ENCODE results near the gene MDH2. TPM values are rescaled to one million over a fixed set of nuclear protein-coding genes. Genes with fewer than 3 reads are reported as not detected.
"Not testable (repeated sequence)": the region's sequence is repeated elsewhere in the genome, so short reads cannot be mapped to it uniquely, and the experiment has no call there.

Gene MDH2
- total RNA-seq, 1 donor from 2014 or later = 507 TPM

DNA sequence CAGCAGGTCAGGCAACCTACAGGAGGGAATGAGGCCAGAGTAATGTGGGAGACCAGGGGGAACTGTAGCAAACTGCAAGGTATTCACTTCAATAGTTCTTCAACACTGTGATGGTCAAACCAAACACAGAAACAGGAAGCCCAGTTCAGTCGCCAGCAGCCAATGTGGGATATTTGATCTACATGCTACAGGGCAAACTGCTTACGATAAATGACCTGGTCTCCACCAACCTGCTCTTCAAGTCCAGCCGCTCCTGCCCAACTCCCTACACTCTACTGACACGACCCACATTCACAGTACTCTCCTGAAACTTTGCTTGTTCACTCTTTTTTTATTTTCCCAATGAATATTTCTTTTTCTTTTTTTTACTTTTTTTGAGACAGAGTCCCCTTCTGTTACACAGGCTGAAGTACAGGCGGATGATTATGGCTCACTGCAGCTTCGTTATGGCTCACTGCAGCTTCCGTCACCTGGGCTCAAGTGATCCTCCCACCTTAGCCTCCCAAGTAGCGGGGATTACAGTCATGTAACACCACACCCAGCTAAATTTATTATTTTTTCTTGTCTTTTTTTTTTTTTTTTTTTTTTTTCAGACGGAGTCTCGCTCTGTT lies 42.1 kb downstream of the MDH2 start:
- TF ChIP-seq CTCF (IDR thresholded peaks at IDR 0.05; ENCODE audit: borderline replicate concordance) = no peak
- no peak for DNase-seq
- intact Hi-C loops (cut with micrococcal nuclease) = no loop called here
- no peak overlapping the region for H3K27ac ChIP-seq (replicated peaks)
- no peak overlapping the region for H3K4me3 ChIP-seq
- no peaks in the 10 kb centered on the region for H3K27me3 ChIP-seq (ENCODE audit: low read depth)
- no peaks in the 10 kb centered on the region for H3K36me3 ChIP-seq
- no peaks in the 10 kb centered on the region for H3K9me3 ChIP-seq (replicated peaks)
- no peaks in the 10 kb centered on the region for H3K4me1 ChIP-seq

DNA sequence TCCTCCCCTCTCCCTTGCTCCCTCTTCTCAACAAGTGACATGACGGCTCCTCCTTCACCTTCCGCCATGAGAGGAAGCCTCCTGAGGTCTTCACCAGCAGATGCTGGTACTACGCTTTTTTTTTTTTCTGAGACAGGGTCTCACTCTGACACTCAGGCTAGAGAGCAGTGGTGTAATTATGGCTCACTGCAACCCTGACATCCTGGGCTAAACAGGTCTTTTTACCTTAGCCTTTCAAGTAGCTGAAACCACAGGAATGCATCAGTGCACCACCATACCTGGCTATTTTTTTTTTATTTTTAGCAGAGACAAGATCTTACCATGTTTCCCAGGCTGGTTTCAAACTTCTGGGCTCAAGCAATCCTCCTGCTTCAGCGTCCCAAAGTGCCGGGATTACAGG lies 43.6 kb downstream of the MDH2 start:
- no peaks in the 10 kb centered on the region for H3K27me3 ChIP-seq (ENCODE audit: low read depth)
- TF ChIP-seq CTCF (IDR thresholded peaks at IDR 0.05; ENCODE audit: borderline replicate concordance) = no peak
- no peak overlapping the region for H3K27ac ChIP-seq (replicated peaks)
- intact Hi-C loops (cut with micrococcal nuclease) = no loop called here
- no peak for DNase-seq
- H3K4me1 ChIP-seq = no peaks in the 10 kb centered on the region
- no peaks in the 10 kb centered on the region for H3K36me3 ChIP-seq
- no peak overlapping the region for H3K4me3 ChIP-seq
- H3K9me3 ChIP-seq (replicated peaks) = no peaks in the 10 kb centered on the region

DNA sequence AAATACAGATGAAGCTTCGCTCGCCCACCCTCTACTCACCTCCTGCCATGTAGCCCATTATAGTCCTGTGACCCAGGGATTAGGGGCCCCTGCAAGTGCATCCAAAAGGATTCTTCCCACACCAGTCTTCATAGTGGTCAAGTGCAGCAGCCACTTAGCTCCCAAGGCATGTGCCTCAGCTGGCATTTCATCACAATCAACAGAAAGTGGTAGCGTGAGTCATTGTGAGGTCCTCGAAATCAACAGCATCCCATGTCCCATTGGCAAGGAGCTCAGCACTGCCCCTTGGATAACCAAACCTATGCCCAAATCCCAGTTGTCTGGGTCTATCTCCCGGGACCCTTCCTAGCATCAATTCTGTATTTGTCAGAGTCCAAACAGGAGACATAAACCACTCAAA lies 45.6 kb downstream of the MDH2 start:
- H3K27me3 ChIP-seq (ENCODE audit: low read depth); H3K36me3 ChIP-seq; intact Hi-C loops (cut with micrococcal nuclease); H3K27ac ChIP-seq (replicated peaks); H3K9me3 ChIP-seq (replicated peaks); H3K4me3 ChIP-seq; DNase-seq; H3K4me1 ChIP-seq: not testable (repeated sequence)

DNA sequence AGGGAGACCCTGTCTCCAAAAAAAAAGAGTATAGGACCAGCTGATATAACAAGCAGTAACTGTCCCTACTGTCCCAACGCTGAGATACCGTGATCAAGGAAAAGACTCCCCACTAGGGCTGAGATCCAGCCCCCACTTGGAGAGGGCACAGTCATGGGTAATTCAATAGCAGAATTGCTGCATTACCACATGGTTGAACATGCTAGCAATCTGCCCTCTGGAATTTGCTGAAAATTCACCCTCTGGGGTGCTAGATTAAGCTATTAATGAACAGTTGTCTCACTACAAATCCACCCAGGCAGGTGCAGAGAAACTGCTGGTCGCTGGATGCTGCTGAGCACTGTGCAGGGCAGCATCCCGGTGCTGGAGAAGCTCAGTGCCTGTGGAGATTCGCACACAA lies 46.4 kb downstream of the MDH2 start:
- intact Hi-C loops (cut with micrococcal nuclease); H3K36me3 ChIP-seq; H3K4me3 ChIP-seq; H3K27me3 ChIP-seq (ENCODE audit: low read depth); DNase-seq; H3K9me3 ChIP-seq (replicated peaks); H3K4me1 ChIP-seq; H3K27ac ChIP-seq (replicated peaks): not testable (repeated sequence)

- no peaks in the 10 kb centered on the region for H3K36me3 ChIP-seq
- intact Hi-C loops (cut with micrococcal nuclease) = no loop called here
- H3K27me3 ChIP-seq (ENCODE audit: low read depth) = no peaks in the 10 kb centered on the region
- TF ChIP-seq CTCF (IDR thresholded peaks at IDR 0.05; ENCODE audit: borderline replicate concordance) = no peak
- no peak overlapping the region for H3K4me3 ChIP-seq
- no peak overlapping the region for H3K27ac ChIP-seq (replicated peaks)
- no peaks in the 10 kb centered on the region for H3K4me1 ChIP-seq
- DNase-seq = no peak
- H3K9me3 ChIP-seq (replicated peaks) = no peaks in the 10 kb centered on the region
These were observed 48.0 kb downstream of the MDH2 start for GRCh38 chr7:76095908-76096307.

- H3K4me1 ChIP-seq; H3K4me3 ChIP-seq; H3K9me3 ChIP-seq (replicated peaks); DNase-seq; H3K36me3 ChIP-seq; H3K27ac ChIP-seq (replicated peaks); intact Hi-C loops (cut with micrococcal nuclease); H3K27me3 ChIP-seq (ENCODE audit: low read depth): not testable (repeated sequence)
These were observed 54.0 kb downstream of the MDH2 start for GRCh38 chr7:76101693-76102437.

GRCh38 chr7:76103788-76104187 lies 55.9 kb downstream of the MDH2 start:
- H3K27me3 ChIP-seq (ENCODE audit: low read depth); H3K36me3 ChIP-seq; H3K27ac ChIP-seq (replicated peaks); H3K4me1 ChIP-seq; intact Hi-C loops (cut with micrococcal nuclease); H3K4me3 ChIP-seq; H3K9me3 ChIP-seq (replicated peaks); DNase-seq: not testable (repeated sequence)

GRCh38 chr7:76106130-76106529 lies 58.2 kb downstream of the MDH2 start:
- H3K9me3 ChIP-seq (replicated peaks); H3K4me3 ChIP-seq; intact Hi-C loops (cut with micrococcal nuclease); H3K27ac ChIP-seq (replicated peaks); H3K4me1 ChIP-seq; H3K36me3 ChIP-seq; DNase-seq; H3K27me3 ChIP-seq (ENCODE audit: low read depth): not testable (repeated sequence)
